Measurements from ENCODE around the gene ANXA2.

ANXA2 gene

GRCh38 chr15:60428935-60429334 lies 31.1 kb upstream of the ANXA2 start:
- no peak for DNase-seq (ENCODE audit: low read depth)
- TF ChIP-seq CTCF (conservative IDR thresholded peaks at IDR 0.05; ENCODE audit: control insufficient read depth, insufficient read depth, low read depth, low read length) = no peak
- H3K4me3 ChIP-seq (ENCODE audit: control insufficient read depth, low read depth, low read length) = no peak overlapping the region

DNA sequence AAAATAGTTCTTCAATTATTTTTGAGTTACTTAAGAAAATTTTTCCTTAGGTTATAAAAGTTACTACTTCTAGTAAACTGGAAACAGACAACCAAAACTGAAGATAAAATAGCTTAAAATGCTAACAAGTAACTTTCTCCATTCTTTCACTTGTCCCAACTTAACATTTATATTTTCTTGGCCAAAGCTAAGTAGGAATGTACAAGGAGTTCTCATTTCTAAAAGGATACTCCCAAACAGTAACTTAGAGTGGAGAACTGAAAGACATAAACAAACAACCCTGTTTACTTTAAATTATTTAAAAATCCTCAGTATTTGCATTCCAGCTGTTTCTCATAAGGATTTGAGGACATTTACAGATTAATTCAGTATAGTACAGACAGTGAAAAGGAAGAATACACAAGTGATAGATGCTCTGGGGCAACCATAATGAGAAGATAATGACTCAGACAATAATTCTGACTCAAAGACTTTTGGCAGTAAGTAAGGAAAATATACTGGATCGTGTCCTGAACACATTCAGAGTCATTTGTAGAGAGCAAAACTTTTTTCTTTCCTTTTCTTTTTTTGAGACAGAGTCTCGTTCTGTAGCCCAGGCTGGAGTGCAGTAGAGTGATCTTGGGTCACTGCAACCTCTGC lies 29.2 kb upstream of the ANXA2 start:
- H3K4me3 ChIP-seq (ENCODE audit: control insufficient read depth, low read depth, low read length) = no peak overlapping the region
- no peak for TF ChIP-seq CTCF (conservative IDR thresholded peaks at IDR 0.05; ENCODE audit: control insufficient read depth, insufficient read depth, low read depth, low read length)
- DNase-seq (ENCODE audit: low read depth) = peak; percentile 88

DNA sequence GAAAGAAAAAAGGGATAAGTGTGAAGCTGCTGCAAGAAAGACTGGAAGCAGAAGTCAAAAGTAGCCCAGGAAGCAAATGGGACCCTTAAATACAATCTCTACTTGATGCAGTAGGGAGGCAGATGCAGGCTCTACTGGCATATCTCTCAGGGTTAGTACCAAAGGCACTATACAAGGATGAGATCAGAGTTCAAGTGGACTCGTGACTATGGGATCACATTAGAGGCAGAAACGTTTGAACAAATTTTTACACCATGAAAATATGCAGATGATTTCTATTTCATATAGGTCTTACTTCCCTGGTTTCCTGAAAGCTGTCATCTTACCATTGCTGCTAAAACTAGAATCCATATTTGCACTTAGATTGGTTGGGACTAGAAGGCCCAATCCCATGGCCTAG lies 27.7 kb upstream of the ANXA2 start:
- TF ChIP-seq CTCF (conservative IDR thresholded peaks at IDR 0.05; ENCODE audit: control insufficient read depth, insufficient read depth, low read depth, low read length) = no peak
- no peak for DNase-seq (ENCODE audit: low read depth)
- no peak overlapping the region for H3K4me3 ChIP-seq (ENCODE audit: control insufficient read depth, low read depth, low read length)

- no peak for TF ChIP-seq CTCF (conservative IDR thresholded peaks at IDR 0.05; ENCODE audit: control insufficient read depth, insufficient read depth, low read depth, low read length)
- no peak for DNase-seq (ENCODE audit: low read depth)
- H3K4me3 ChIP-seq (ENCODE audit: control insufficient read depth, low read depth, low read length) = no peak overlapping the region
Observed at GRCh38 chr15:60424006-60424405, 26.2 kb upstream of the ANXA2 start.

GRCh38 chr15:60423537-60423936 lies 25.8 kb upstream of the ANXA2 start:
- TF ChIP-seq CTCF (conservative IDR thresholded peaks at IDR 0.05; ENCODE audit: control insufficient read depth, insufficient read depth, low read depth, low read length) = no peak
- H3K4me3 ChIP-seq (ENCODE audit: control insufficient read depth, low read depth, low read length) = no peak overlapping the region
- DNase-seq (ENCODE audit: low read depth) = peak; percentile 82

GRCh38 chr15:60421544-60421943 lies 23.8 kb upstream of the ANXA2 start:
- H3K4me3 ChIP-seq (ENCODE audit: control insufficient read depth, low read depth, low read length) = no peak overlapping the region
- no peak for TF ChIP-seq CTCF (conservative IDR thresholded peaks at IDR 0.05; ENCODE audit: control insufficient read depth, insufficient read depth, low read depth, low read length)
- DNase-seq (ENCODE audit: low read depth) = peak; percentile 81

Measured in fibroblast of mammary gland (primary cell).